Loucy (cell line): ENCODE results near the gene APLNR.

Source experiments
- H2AFZ ChIP-seq: fragments of 200-600 bp; sonication (generic); 2 replicates; pipeline ENCODE4 v1.6.0; 2016; ENCODE audit warnings: antibody characterized with exemption, mild to moderate bottlenecking, low read length, moderate library complexity
- H3F3A ChIP-seq: fragments of 200-600 bp; 2 replicates; pipeline ENCODE4 v1.6.0; 2016; ENCODE audit warnings: antibody characterized with exemption, low read depth, mild to moderate bottlenecking
- H3K27me3 ChIP-seq: fragments of 200-600 bp; sonication (generic); 2 replicates; pipeline ENCODE4 v1.6.1; 2014; ENCODE audit warnings: low read length, mild to moderate bottlenecking; ENCODE audit not compliant: insufficient read depth, poor library complexity, severe bottlenecking
- H3K36me3 ChIP-seq: fragments of 200-600 bp; sonication (generic); 2 replicates; pipeline ENCODE4 v1.6.1; 2016; ENCODE audit warnings: low read length; ENCODE audit not compliant: insufficient read depth
- H3K4me1 ChIP-seq: fragments of 200-600 bp; sonication (generic); 2 replicates; pipeline ENCODE4 v1.5.1; 2014; ENCODE audit warnings: low read length, mild to moderate bottlenecking; ENCODE audit not compliant: insufficient read depth, poor library complexity, severe bottlenecking
- H3K4me2 ChIP-seq: fragments of 200-600 bp; sonication (generic); 2 replicates; pipeline ENCODE4 v1.6.0; 2014; ENCODE audit warnings: antibody characterized with exemption, low read length, low read depth, mild to moderate bottlenecking; ENCODE audit not compliant: poor library complexity, severe bottlenecking
- H3K4me3 ChIP-seq: fragments of 200-600 bp; sonication (generic); 2 replicates; pipeline ENCODE4 v1.5.1; 2014; ENCODE audit warnings: low read length, mild to moderate bottlenecking, mixed read lengths; ENCODE audit not compliant: poor library complexity, severe bottlenecking
- H3K79me2 ChIP-seq: fragments of 200-600 bp; sonication (generic); 2 replicates; pipeline ENCODE4 v1.6.1; 2014; ENCODE audit warnings: low read length; ENCODE audit not compliant: insufficient read depth
- H3K9ac ChIP-seq: fragments of 200-600 bp; sonication (generic); 2 replicates; pipeline ENCODE4 v1.6.0; 2014; ENCODE audit warnings: mild to moderate bottlenecking, low read depth, low read length, moderate library complexity; ENCODE audit not compliant: poor library complexity, severe bottlenecking
- H3K9me2 ChIP-seq: fragments of 200-600 bp; sonication (generic); replicated peaks from 2 replicates; pipeline ENCODE4 v1.6.1; 2016; ENCODE audit warnings: low read depth, low read length, mixed read lengths
- H3K9me3 ChIP-seq: fragments of 200-600 bp; sonication (generic); 2 replicates; pipeline ENCODE4 v1.6.1; 2014; ENCODE audit warnings: mild to moderate bottlenecking, antibody characterized with exemption, low read length, low read depth; ENCODE audit not compliant: insufficient read depth
- H4K20me1 ChIP-seq: fragments of 200-600 bp; sonication (generic); 2 replicates; pipeline ENCODE4 v1.6.0; 2014; ENCODE audit warnings: antibody characterized with exemption, low read length, mild to moderate bottlenecking; ENCODE audit not compliant: insufficient read depth, poor library complexity, severe bottlenecking
- CTCF ChIP-seq: fragments of 200-600 bp; sonication (generic); conservative IDR thresholded peaks from 2 replicates; pipeline ENCODE4 v1.5.1; 2014; ENCODE audit warnings: mild to moderate bottlenecking, antibody characterized with exemption, low read length
- EZH2phosphoT487 ChIP-seq: fragments of 200-600 bp; IDR thresholded peaks from 2 replicates; pipeline ENCODE4 v1.6.1; 2018; ENCODE audit warnings: antibody characterized with exemption, mild to moderate bottlenecking, moderate library complexity, borderline replicate concordance

Gene APLNR

GRCh38 chr11:57278721-57279095 lies 41.7 kb upstream of the APLNR start:
- no peaks in the 10 kb centered on the region for H3K27me3 ChIP-seq
- TF ChIP-seq EZH2phosphoT487 (no peak), CTCF (no peak)
- no peak overlapping the region for H3K9ac ChIP-seq
- H3F3A ChIP-seq, result no peaks in the 10 kb centered on the region
- no peaks in the 10 kb centered on the region for H3K36me3 ChIP-seq
- no peak overlapping the region for H2AFZ ChIP-seq
- H4K20me1 ChIP-seq, result no peaks in the 10 kb centered on the region
- H3K79me2 ChIP-seq, result no peaks in the 10 kb centered on the region
- no peak overlapping the region for H3K4me3 ChIP-seq
- H3K4me1 ChIP-seq, result peaks cover 8% of the 10 kb centered on the region
- no peaks in the 10 kb centered on the region for H3K9me2 ChIP-seq
- no peak overlapping the region for H3K4me2 ChIP-seq
- H3K9me3 ChIP-seq, result no peaks in the 10 kb centered on the region

GRCh38 chr11:57277845-57278720 lies 41.0 kb upstream of the APLNR start:
- peaks cover 8% of the 10 kb centered on the region for H3K4me1 ChIP-seq
- H3K27me3 ChIP-seq, result no peaks in the 10 kb centered on the region
- H3K4me2 ChIP-seq, result peak overlapping the region; percentile 31
- no peaks in the 10 kb centered on the region for H3F3A ChIP-seq
- H2AFZ ChIP-seq, result peak overlapping the region; percentile 83
- TF ChIP-seq EZH2phosphoT487 (no peak), CTCF (peak; percentile 91)
- no peaks in the 10 kb centered on the region for H3K9me2 ChIP-seq
- H3K9me3 ChIP-seq, result no peaks in the 10 kb centered on the region
- H3K79me2 ChIP-seq, result no peaks in the 10 kb centered on the region
- no peak overlapping the region for H3K9ac ChIP-seq
- no peaks in the 10 kb centered on the region for H4K20me1 ChIP-seq
- H3K36me3 ChIP-seq, result no peaks in the 10 kb centered on the region
- H3K4me3 ChIP-seq, result no peak overlapping the region

GRCh38 chr11:57276971-57277675 lies 40.1 kb upstream of the APLNR start:
- Histone ChIP-seq H3K36me3 (no peaks in the 10 kb centered on the region), H3K79me2 (no peaks in the 10 kb centered on the region), H2AFZ (peak overlapping the region; percentile 83), H4K20me1 (no peaks in the 10 kb centered on the region), H3F3A (no peaks in the 10 kb centered on the region), H3K4me3 (no peak overlapping the region), H3K4me1 (peaks cover 8% of the 10 kb centered on the region), H3K9me3 (no peaks in the 10 kb centered on the region), H3K27me3 (no peaks in the 10 kb centered on the region), H3K4me2 (peak overlapping the region; percentile 31), H3K9me2 (no peaks in the 10 kb centered on the region), H3K9ac (no peak overlapping the region)
- no peak for TF ChIP-seq CTCF
